Transverse colon (tissue), 4 donors: ENCODE data around the gene GPR142.

Experiments used
- EP300 ChIP-seq: sonication (generic); formaldehyde crosslinking; IDR thresholded peaks from one replicate; pipeline ENCODE4 v1.6.1; 2017; ENCODE audit warnings: antibody characterized with exemption, low read depth
- POLR2A ChIP-seq: fragments of 450-650 bp; IDR thresholded peaks from one replicate; pipeline ENCODE4 v1.6.1; 2016; ENCODE audit warnings: antibody characterized with exemption, mild to moderate bottlenecking, moderate library complexity
- POLR2AphosphoS5 ChIP-seq, 3 donors: sonication (generic); formaldehyde crosslinking; IDR thresholded peaks; one replicate each; pipeline ENCODE4 v1.6.1; 2016; ENCODE audit warnings: antibody characterized with exemption in 3 of 3
- TF ChIP-seq, protein P1 (sequence below), 5 experiments: fragments of 200-600 bp in 3 of 5; fragments of 450-650 bp in 2 of 5; sonication (generic) in 3 of 5; IDR thresholded peaks; 1 replicate in 2 of 5; 2 replicates in 3 of 5; pipeline ENCODE4 v1.5.1; 2016 to 2017; ENCODE audit warnings: antibody characterized with exemption in 5 of 5, inconsistent platforms in 3 of 5, mild to moderate bottlenecking in 2 of 5, moderate library complexity in 1 of 5

DNA sequence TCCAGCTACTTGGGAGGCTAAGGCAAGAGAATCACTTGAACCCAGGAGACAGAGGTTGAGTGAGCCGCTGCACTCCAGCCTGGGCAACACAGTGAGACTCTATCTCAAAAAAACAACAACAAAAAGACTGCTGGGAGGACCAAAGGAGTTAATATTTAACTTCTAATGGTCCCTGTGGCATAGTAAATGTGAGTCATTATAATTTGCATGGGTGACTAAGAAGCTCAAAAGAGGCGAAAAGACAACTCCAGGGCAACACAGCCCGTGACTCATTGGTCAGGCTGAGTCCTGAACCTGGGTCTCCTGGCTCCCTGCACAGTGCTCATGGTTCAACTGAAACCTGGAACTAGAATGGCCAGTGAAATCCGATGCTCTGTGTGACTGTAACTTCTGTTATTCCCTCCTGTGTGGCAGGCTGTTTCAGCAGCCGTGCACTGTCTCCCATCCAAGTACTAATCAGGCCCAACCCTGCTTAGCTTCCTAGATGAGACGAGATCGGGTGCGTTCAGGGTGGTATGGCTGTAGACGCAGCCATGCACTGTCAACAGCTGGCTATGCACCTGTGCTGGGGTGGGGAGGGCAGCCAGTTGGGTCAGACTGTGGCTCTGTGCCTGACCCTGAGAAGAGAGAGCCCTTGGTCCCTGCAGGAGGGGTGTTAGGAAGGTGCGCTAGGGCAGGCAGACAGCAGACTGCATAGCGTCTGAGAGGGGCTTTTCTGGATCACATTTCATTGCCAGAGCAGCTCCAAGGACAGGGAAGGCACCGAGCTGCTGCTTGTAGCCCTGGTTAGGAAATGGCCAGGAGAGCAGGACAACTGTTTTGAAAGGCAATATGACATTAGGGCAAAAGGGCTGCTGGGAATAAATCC lies 50.1 kb downstream of the GPR142 start:
- TF ChIP-seq, protein P1, sequence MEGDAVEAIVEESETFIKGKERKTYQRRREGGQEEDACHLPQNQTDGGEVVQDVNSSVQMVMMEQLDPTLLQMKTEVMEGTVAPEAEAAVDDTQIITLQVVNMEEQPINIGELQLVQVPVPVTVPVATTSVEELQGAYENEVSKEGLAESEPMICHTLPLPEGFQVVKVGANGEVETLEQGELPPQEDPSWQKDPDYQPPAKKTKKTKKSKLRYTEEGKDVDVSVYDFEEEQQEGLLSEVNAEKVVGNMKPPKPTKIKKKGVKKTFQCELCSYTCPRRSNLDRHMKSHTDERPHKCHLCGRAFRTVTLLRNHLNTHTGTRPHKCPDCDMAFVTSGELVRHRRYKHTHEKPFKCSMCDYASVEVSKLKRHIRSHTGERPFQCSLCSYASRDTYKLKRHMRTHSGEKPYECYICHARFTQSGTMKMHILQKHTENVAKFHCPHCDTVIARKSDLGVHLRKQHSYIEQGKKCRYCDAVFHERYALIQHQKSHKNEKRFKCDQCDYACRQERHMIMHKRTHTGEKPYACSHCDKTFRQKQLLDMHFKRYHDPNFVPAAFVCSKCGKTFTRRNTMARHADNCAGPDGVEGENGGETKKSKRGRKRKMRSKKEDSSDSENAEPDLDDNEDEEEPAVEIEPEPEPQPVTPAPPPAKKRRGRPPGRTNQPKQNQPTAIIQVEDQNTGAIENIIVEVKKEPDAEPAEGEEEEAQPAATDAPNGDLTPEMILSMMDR (IDR thresholded peaks at IDR 0.05): no peak
- TF ChIP-seq EP300: no peak
- TF ChIP-seq POLR2A: no peak
- peak in 2 of 3 donors; percentile 17 to 42 for TF ChIP-seq POLR2AphosphoS5 (IDR thresholded peaks at IDR 0.05)
